ENCODE data around the gene DKK3.

Gene DKK3

GRCh38 chr11:11940551-11940950 is 67.9 kb downstream of the DKK3 start:
- no peak for DNase-seq (ENCODE audit: low read depth)

DNA sequence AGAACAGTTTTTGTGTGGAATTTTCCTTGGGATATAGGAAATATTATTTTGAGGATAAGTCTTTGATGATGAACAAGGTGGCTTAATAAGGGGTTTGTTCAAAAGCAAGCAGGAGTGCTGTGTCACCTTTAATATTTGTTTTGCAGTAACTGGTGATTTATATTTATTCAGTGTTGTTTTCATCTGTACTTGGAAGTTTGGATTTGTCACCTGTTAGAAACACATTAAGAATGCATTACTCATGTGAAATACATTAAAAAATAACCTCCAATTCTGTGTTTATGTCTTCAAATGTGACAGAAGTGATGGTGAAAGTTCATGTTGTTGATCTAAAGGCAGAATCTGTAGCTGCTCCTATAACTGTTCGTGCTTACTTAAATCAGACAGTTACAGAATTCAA is 70.5 kb downstream of the DKK3 start:
- DNase-seq (ENCODE audit: low read depth) = no peak

DNA sequence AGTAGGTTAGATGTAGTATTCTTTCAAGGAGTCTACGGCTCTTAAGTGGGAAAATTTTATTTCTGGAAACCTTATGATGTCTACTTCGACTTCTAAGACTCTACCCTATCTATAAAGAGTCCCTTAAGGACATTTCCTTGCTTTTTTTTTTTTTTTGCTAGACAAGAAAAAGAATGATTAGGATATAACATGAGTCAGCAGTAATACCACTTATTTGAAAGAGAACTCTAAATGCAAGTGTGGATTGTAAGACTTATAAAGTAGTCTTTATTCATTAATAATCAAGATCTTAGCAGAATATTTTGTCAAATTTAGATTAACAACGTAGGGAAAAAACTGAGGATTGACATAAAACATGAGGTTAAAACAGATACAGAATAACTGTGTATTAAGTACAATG is 71.0 kb downstream of the DKK3 start:
- no peak for DNase-seq (ENCODE audit: low read depth)

GRCh38 chr11:11935536-11935935 is 72.9 kb downstream of the DKK3 start:
- DNase-seq (ENCODE audit: low read depth) = no peak

DNA sequence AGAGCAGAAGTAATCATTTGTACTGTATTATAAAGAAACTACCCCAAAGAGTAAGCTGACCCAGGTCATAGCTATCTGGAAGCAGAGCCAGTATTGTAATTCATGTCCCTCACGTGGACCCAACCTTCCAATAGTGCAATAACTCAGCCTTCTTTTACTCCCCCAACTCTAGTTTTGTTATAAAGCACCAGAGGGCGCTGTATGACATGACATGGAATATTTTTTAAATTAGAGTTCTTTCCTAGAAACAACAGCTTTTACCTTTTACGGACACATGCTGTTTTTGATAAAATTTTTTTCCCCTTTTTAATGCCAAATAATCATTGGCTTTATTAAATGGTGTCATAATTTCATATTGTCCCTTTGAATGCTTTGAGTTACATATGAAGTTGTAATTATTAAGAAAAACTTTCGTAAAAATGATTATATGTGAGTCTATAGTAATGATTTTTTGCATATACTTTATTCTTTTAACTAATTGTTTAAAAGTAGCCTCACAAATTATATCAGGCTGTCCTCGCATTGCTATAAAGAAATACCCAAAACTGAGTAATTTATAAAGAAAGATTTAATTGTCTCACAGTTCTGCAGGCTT is 76.9 kb downstream of the DKK3 start:
- DNase-seq (ENCODE audit: low read depth) = peak; percentile 56

- DNase-seq (ENCODE audit: low read depth) = no peak
Observed at GRCh38 chr11:11929920-11930319, 78.5 kb downstream of the DKK3 start.

- no peak for DNase-seq (ENCODE audit: low read depth)
Observed at GRCh38 chr11:11923828-11924227, 84.6 kb downstream of the DKK3 start.

GRCh38 chr11:11916981-11917399 is 91.4 kb downstream of the DKK3 start:
- peak; percentile 87 for DNase-seq (ENCODE audit: low read depth)

DNA sequence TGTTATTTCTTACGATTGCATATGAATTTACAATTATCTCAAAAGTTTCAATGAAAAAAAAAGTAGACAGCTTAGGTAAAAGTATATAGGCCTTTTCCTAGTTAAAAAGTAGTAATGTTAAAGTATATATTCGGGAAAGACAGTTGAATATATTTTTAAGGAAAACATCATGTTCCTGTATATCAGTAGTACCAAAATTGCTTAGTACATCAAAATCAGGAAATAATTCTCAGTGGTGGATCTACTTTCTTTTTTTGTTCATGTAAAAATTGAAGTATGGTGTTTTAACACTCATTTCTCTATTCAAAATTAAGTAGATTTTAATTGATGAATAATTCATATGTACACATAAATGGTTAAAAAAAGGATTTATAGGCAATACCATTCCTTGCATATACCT is 92.8 kb downstream of the DKK3 start:
- no peak for DNase-seq (ENCODE audit: low read depth)

DNA sequence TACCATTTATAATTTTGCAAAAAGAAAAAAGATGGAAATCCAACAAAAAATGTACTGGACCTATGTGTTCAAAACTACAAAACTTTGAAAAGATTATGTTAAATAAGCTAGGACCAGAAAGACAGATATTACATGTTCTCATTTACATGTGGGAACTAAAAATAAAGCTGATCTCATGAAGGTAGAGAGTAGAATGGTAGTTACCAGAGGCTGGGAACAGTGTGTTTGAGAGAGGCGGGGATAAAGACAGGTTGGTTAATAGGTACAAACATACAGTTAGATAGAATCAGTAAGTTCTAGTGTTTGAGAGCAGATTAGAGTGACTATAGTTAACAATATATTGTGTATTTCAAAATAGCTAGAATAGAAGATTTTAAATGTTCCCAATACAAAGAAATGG is 95.0 kb downstream of the DKK3 start:
- DNase-seq (ENCODE audit: low read depth) = no peak

Measured in fibroblast of gingiva (primary cell).